Loucy (cell line): Measurements from ENCODE around the gene PCLO.

Experiments
- H2AFZ ChIP-seq: fragments of 200-600 bp; sonication (generic); 2 replicates; pipeline ENCODE4 v1.6.0; 2016; ENCODE audit warnings: antibody characterized with exemption, mild to moderate bottlenecking, low read length, moderate library complexity
- H3F3A ChIP-seq: fragments of 200-600 bp; 2 replicates; pipeline ENCODE4 v1.6.0; 2016; ENCODE audit warnings: antibody characterized with exemption, low read depth, mild to moderate bottlenecking
- H3K27me3 ChIP-seq: fragments of 200-600 bp; sonication (generic); 2 replicates; pipeline ENCODE4 v1.6.1; 2014; ENCODE audit warnings: low read length, mild to moderate bottlenecking; ENCODE audit not compliant: insufficient read depth, poor library complexity, severe bottlenecking
- H3K36me3 ChIP-seq: fragments of 200-600 bp; sonication (generic); 2 replicates; pipeline ENCODE4 v1.6.1; 2016; ENCODE audit warnings: low read length; ENCODE audit not compliant: insufficient read depth
- H3K4me1 ChIP-seq: fragments of 200-600 bp; sonication (generic); 2 replicates; pipeline ENCODE4 v1.5.1; 2014; ENCODE audit warnings: low read length, mild to moderate bottlenecking; ENCODE audit not compliant: insufficient read depth, poor library complexity, severe bottlenecking
- H3K4me2 ChIP-seq: fragments of 200-600 bp; sonication (generic); 2 replicates; pipeline ENCODE4 v1.6.0; 2014; ENCODE audit warnings: antibody characterized with exemption, low read length, low read depth, mild to moderate bottlenecking; ENCODE audit not compliant: poor library complexity, severe bottlenecking
- H3K4me3 ChIP-seq: fragments of 200-600 bp; sonication (generic); 2 replicates; pipeline ENCODE4 v1.5.1; 2014; ENCODE audit warnings: low read length, mild to moderate bottlenecking, mixed read lengths; ENCODE audit not compliant: poor library complexity, severe bottlenecking
- H3K79me2 ChIP-seq: fragments of 200-600 bp; sonication (generic); 2 replicates; pipeline ENCODE4 v1.6.1; 2014; ENCODE audit warnings: low read length; ENCODE audit not compliant: insufficient read depth
- H3K9ac ChIP-seq: fragments of 200-600 bp; sonication (generic); 2 replicates; pipeline ENCODE4 v1.6.0; 2014; ENCODE audit warnings: mild to moderate bottlenecking, low read depth, low read length, moderate library complexity; ENCODE audit not compliant: poor library complexity, severe bottlenecking
- H3K9me2 ChIP-seq: fragments of 200-600 bp; sonication (generic); replicated peaks from 2 replicates; pipeline ENCODE4 v1.6.1; 2016; ENCODE audit warnings: low read depth, low read length, mixed read lengths
- H3K9me3 ChIP-seq: fragments of 200-600 bp; sonication (generic); 2 replicates; pipeline ENCODE4 v1.6.1; 2014; ENCODE audit warnings: mild to moderate bottlenecking, antibody characterized with exemption, low read length, low read depth; ENCODE audit not compliant: insufficient read depth
- H4K20me1 ChIP-seq: fragments of 200-600 bp; sonication (generic); 2 replicates; pipeline ENCODE4 v1.6.0; 2014; ENCODE audit warnings: antibody characterized with exemption, low read length, mild to moderate bottlenecking; ENCODE audit not compliant: insufficient read depth, poor library complexity, severe bottlenecking
- CTCF ChIP-seq: fragments of 200-600 bp; sonication (generic); conservative IDR thresholded peaks from 2 replicates; pipeline ENCODE4 v1.5.1; 2014; ENCODE audit warnings: mild to moderate bottlenecking, antibody characterized with exemption, low read length
- EZH2phosphoT487 ChIP-seq: fragments of 200-600 bp; IDR thresholded peaks from 2 replicates; pipeline ENCODE4 v1.6.1; 2018; ENCODE audit warnings: antibody characterized with exemption, mild to moderate bottlenecking, moderate library complexity, borderline replicate concordance

The PCLO gene

GRCh38 chr7:83162402-83163256 lies at the start of gene PCLO:
TSS of gene PCLO (minus strand) at chr7:83162884. CDS start at chr7:83162592, 292 bp downstream.
- Histone ChIP-seq H3K9me2 (no peaks in the 10 kb centered on the region), H3F3A (no peaks in the 10 kb centered on the region), H4K20me1 (no peaks in the 10 kb centered on the region), H3K9ac (no peak within 1 kb of the TSS), H3K9me3 (no peaks in the 10 kb centered on the region), H3K4me1 (no peaks in the 10 kb centered on the region), H3K4me3 (no peak within 1 kb of the TSS), H3K36me3 (no peaks in the 10 kb centered on the region), H3K27me3 (no peaks in the 10 kb centered on the region), H2AFZ (no peak within 1 kb of the TSS), H3K79me2 (no peaks in the 10 kb centered on the region), H3K4me2 (no peak within 1 kb of the TSS)
- TF ChIP-seq CTCF = no peak
- no peak for TF ChIP-seq EZH2phosphoT487

- Histone ChIP-seq H3K79me2 (no peaks in the 10 kb centered on the region), H3K4me3 (no peak overlapping the region), H2AFZ (no peak overlapping the region), H3K4me2 (no peak overlapping the region), H3K9me3 (no peaks in the 10 kb centered on the region), H3K27me3 (no peaks in the 10 kb centered on the region), H4K20me1 (no peaks in the 10 kb centered on the region), H3K9ac (no peak overlapping the region), H3K9me2 (no peaks in the 10 kb centered on the region), H3F3A (no peaks in the 10 kb centered on the region), H3K4me1 (no peaks in the 10 kb centered on the region), H3K36me3 (no peaks in the 10 kb centered on the region)
- TF ChIP-seq EZH2phosphoT487 (no peak), CTCF (no peak)
Observed at GRCh38 chr7:83211685-83212084, 49.0 kb upstream of the PCLO start.

- Histone ChIP-seq H2AFZ (no peak overlapping the region), H3K36me3 (no peaks in the 10 kb centered on the region), H3K4me1 (no peaks in the 10 kb centered on the region), H3F3A (no peaks in the 10 kb centered on the region), H3K27me3 (no peaks in the 10 kb centered on the region), H3K79me2 (no peaks in the 10 kb centered on the region), H3K4me3 (no peak overlapping the region), H3K9ac (no peak overlapping the region), H3K9me2 (no peaks in the 10 kb centered on the region), H3K9me3 (no peaks in the 10 kb centered on the region), H4K20me1 (no peaks in the 10 kb centered on the region), H3K4me2 (no peak overlapping the region)
- TF ChIP-seq EZH2phosphoT487 (no peak), CTCF (no peak)
Observed at GRCh38 chr7:83210479-83210878, 47.8 kb upstream of the PCLO start.
